ENCODE data around the gene ZYG11A. TPM values are rescaled to one million over a fixed set of nuclear protein-coding genes. Genes with fewer than 3 reads are reported as not detected.

The ZYG11A gene
- total RNA-seq, 4 donors from 2014 or later, result not detected

- H3K27me3 ChIP-seq, result no peaks in the 10 kb centered on the region
- no peaks in the 10 kb centered on the region for H3K9me3 ChIP-seq
- no peak overlapping the region for H3K27ac ChIP-seq (replicated peaks in 1 of 4)
- H3K4me1 ChIP-seq, result no peaks in the 10 kb centered on the region
- no peak for TF ChIP-seq EP300 (IDR thresholded peaks at IDR 0.05)
- no peak for TF ChIP-seq POLR2A (IDR thresholded peaks at IDR 0.05; ENCODE audit: low read depth)
- TF ChIP-seq CTCF (IDR thresholded peaks at IDR 0.05), result no peak
- TF ChIP-seq POLR2AphosphoS5 (IDR thresholded peaks at IDR 0.05), result no peak
- H3K4me3 ChIP-seq, result no peak overlapping the region
- intact Hi-C loops (cut with DNase I), result no loop called here
- DNase-seq (ENCODE audit: extremely low spot score), result no peak
- H3K36me3 ChIP-seq, result peaks cover 0 to 6% (median 0%) of the 10 kb centered on the region in 4 donors
- 89% methylated on average over 3 of the region's 3 CpGs for WGBS
Observed at GRCh38 chr1:52937433-52938182, 95.0 kb downstream of the ZYG11A start.

- intact Hi-C loops (cut with DNase I), result no loop called here
- no peak overlapping the region for H3K27ac ChIP-seq (replicated peaks in 1 of 4)
- H3K4me3 ChIP-seq, result no peak overlapping the region
- DNase-seq (ENCODE audit: extremely low spot score), result no peak
- H3K9me3 ChIP-seq, result no peaks in the 10 kb centered on the region
- WGBS, result 90% methylated on average over 1 of the region's 1 CpG
- no peak for TF ChIP-seq POLR2A (IDR thresholded peaks at IDR 0.05; ENCODE audit: low read depth)
- TF ChIP-seq CTCF (IDR thresholded peaks at IDR 0.05), result no peak
- no peak for TF ChIP-seq POLR2AphosphoS5 (IDR thresholded peaks at IDR 0.05)
- TF ChIP-seq EP300 (IDR thresholded peaks at IDR 0.05), result no peak
- H3K27me3 ChIP-seq, result no peaks in the 10 kb centered on the region
- peaks cover 0 to 9% (median 0%) of the 10 kb centered on the region in 4 donors for H3K36me3 ChIP-seq
- no peaks in the 10 kb centered on the region for H3K4me1 ChIP-seq
Observed at GRCh38 chr1:52938183-52938451, 95.6 kb downstream of the ZYG11A start.

- Histone ChIP-seq H3K27ac (replicated peaks in 1 of 4) (no peak overlapping the region), H3K27me3 (no peaks in the 10 kb centered on the region), H3K4me3 (no peak overlapping the region), H3K4me1 (peaks cover 0 to 11% (median 2%) of the 10 kb centered on the region in 4 donors), H3K36me3 (peaks cover 0 to 19% (median 5%) of the 10 kb centered on the region in 4 donors), H3K9me3 (no peaks in the 10 kb centered on the region)
- intact Hi-C loops (cut with DNase I), result no loop called here
- 65% methylated on average over 3 of the region's 3 CpGs for WGBS
- TF ChIP-seq EP300 (IDR thresholded peaks at IDR 0.05) (no peak), CTCF (IDR thresholded peaks at IDR 0.05) (no peak), POLR2AphosphoS5 (IDR thresholded peaks at IDR 0.05) (no peak), POLR2A (IDR thresholded peaks at IDR 0.05; ENCODE audit: low read depth) (no peak)
- DNase-seq (ENCODE audit: extremely low spot score), result no peak
Observed at GRCh38 chr1:52943876-52944416, 101.4 kb downstream of the ZYG11A start.

- Histone ChIP-seq H3K4me1 (peaks cover 0 to 11% (median 2%) of the 10 kb centered on the region in 4 donors), H3K27me3 (no peaks in the 10 kb centered on the region), H3K4me3 (no peak overlapping the region), H3K36me3 (peaks cover 0 to 24% (median 8%) of the 10 kb centered on the region in 4 donors), H3K9me3 (no peaks in the 10 kb centered on the region), H3K27ac (replicated peaks in 1 of 4) (no peak overlapping the region)
- intact Hi-C loops (cut with DNase I), result no loop called here
- TF ChIP-seq EP300 (IDR thresholded peaks at IDR 0.05) (no peak), POLR2A (IDR thresholded peaks at IDR 0.05; ENCODE audit: low read depth) (no peak), CTCF (IDR thresholded peaks at IDR 0.05) (no peak), POLR2AphosphoS5 (IDR thresholded peaks at IDR 0.05) (no peak)
- 87% methylated on average over 10 of the region's 10 CpGs for WGBS
- no peak for DNase-seq (ENCODE audit: extremely low spot score)
Observed at GRCh38 chr1:52944566-52944965, 102.0 kb downstream of the ZYG11A start.

Small RNA genes lying within 50 kb of the gene (small RNA-seq; reads per million reads assigned to genes)
- 0 reads per million in 3 donors for gene AC099677.1
- gene AC099677.2, result 0 reads per million in 3 donors
- gene MIR1273F, result 0 reads per million in 3 donors
- 0 reads per million in 3 donors for gene MIR1273G
- 0 reads per million in 3 donors for gene MIR5095
- 0 reads per million in 3 donors for gene RNU6-969P

Other genes with a start within 250 kb of the ZYG11A start
- gene GPX7, start 240.4 kb upstream of the ZYG11A start, total RNA-seq, result 10 to 100 TPM in 3 of 4 donors, 1 to 10 TPM in 1; 9.3 to 17.3 (median 16.4) TPM
- gene SHISAL2A, start 209.6 kb upstream of the ZYG11A start, total RNA-seq, result under 1 TPM in 2 of 4 donors, not detected in 2; 0.17 to 0.57 TPM
- 1 to 10 TPM; 8.3 to 9.7 (median 9.2) TPM for gene COA7, start 144.4 kb upstream of the ZYG11A start, total RNA-seq
- gene ZYG11B, start 116.3 kb upstream of the ZYG11A start, total RNA-seq, result 10 to 100 TPM; 42.1 to 72.2 (median 52.2) TPM
- 10 to 100 TPM; 45.7 to 87.6 (median 73.4) TPM for gene ECHDC2, start 79.0 kb downstream of the ZYG11A start, total RNA-seq
- gene SCP2, start 84.5 kb downstream of the ZYG11A start, total RNA-seq, result 10 to 100 TPM; 83.0 to 94.3 (median 92.1) TPM
- 100 to 1,000 TPM in 3 of 4 donors, 10 to 100 TPM in 1; 78.6 to 150 (median 113) TPM for gene PODN, start 219.5 kb downstream of the ZYG11A start, total RNA-seq

Data from esophagus muscularis mucosa (tissue), 4 donors.